Measurements from ENCODE around the gene RPS4Y2. TPM values are rescaled to one million over a fixed set of nuclear protein-coding genes. Genes with fewer than 3 reads are reported as not detected.

Gene RPS4Y2
- total and polyA plus RNA-seq, 2 experiments from 2014 or later = not detected

GRCh38 chrY:20813459-20813858 lies 57.6 kb downstream of the RPS4Y2 start:
- H3K27me3 ChIP-seq = no peaks in the 10 kb centered on the region
- H3K4me1 ChIP-seq (ENCODE audit: insufficient read depth) = no peaks in the 10 kb centered on the region
- H3K4me2 ChIP-seq = no peak overlapping the region
- no peak overlapping the region for H2AFZ ChIP-seq
- no peak overlapping the region for H3K4me3 ChIP-seq
- DNase-seq (ENCODE audit: low spot score) = no peak
- H3K9me3 ChIP-seq (ENCODE audit: low read depth) = no peaks in the 10 kb centered on the region
- TF ChIP-seq EZH2phosphoT487 (IDR thresholded peaks at IDR 0.05; ENCODE audit: low read depth, severe bottlenecking, unreplicated experiment) (no peak), EZH2 (IDR thresholded peaks at IDR 0.05; ENCODE audit: borderline replicate concordance) (no peak), CTCF (IDR thresholded peaks at IDR 0.05; ENCODE audit: poor library complexity) (no peak)
- H4K20me1 ChIP-seq (ENCODE audit: insufficient read depth, poor library complexity, severe bottlenecking) = no peaks in the 10 kb centered on the region
- no peaks in the 10 kb centered on the region for H3K36me3 ChIP-seq (replicated peaks; ENCODE audit: insufficient read depth, low read depth)
- no peaks in the 10 kb centered on the region for H3K79me2 ChIP-seq
- H3K9me2 ChIP-seq (replicated peaks; ENCODE audit: insufficient read depth) = no peaks in the 10 kb centered on the region
- no peak overlapping the region for H3K27ac ChIP-seq
- no CpG with 5 or more reads among the region's 1 CpG for WGBS (ENCODE audit: low lambda C conversion rate, missing lambda C conversion rate)

GRCh38 chrY:20814794-20815193 lies 58.9 kb downstream of the RPS4Y2 start:
- Histone ChIP-seq H3K79me2 (no peaks in the 10 kb centered on the region), H3K4me1 (ENCODE audit: insufficient read depth) (no peaks in the 10 kb centered on the region), H3K4me2 (no peak overlapping the region), H3K27ac (no peak overlapping the region), H2AFZ (no peak overlapping the region), H3K9me2 (replicated peaks; ENCODE audit: insufficient read depth) (no peaks in the 10 kb centered on the region), H4K20me1 (ENCODE audit: insufficient read depth, poor library complexity, severe bottlenecking) (no peaks in the 10 kb centered on the region), H3K36me3 (replicated peaks; ENCODE audit: insufficient read depth, low read depth) (no peaks in the 10 kb centered on the region), H3K4me3 (no peak overlapping the region), H3K27me3 (no peaks in the 10 kb centered on the region), H3K9me3 (ENCODE audit: low read depth) (no peaks in the 10 kb centered on the region)
- no peak for DNase-seq (ENCODE audit: low spot score)
- no peak for TF ChIP-seq EZH2phosphoT487 (IDR thresholded peaks at IDR 0.05; ENCODE audit: low read depth, severe bottlenecking, unreplicated experiment)
- no peak for TF ChIP-seq CTCF (IDR thresholded peaks at IDR 0.05; ENCODE audit: poor library complexity)
- no peak for TF ChIP-seq EZH2 (IDR thresholded peaks at IDR 0.05; ENCODE audit: borderline replicate concordance)
- WGBS (ENCODE audit: low lambda C conversion rate, missing lambda C conversion rate) = no CpG with 5 or more reads among the region's 1 CpG

GRCh38 chrY:20817067-20817466 lies 61.2 kb downstream of the RPS4Y2 start:
- Histone ChIP-seq H3K27me3 (no peaks in the 10 kb centered on the region), H4K20me1 (ENCODE audit: insufficient read depth, poor library complexity, severe bottlenecking) (no peaks in the 10 kb centered on the region), H3K9me2 (replicated peaks; ENCODE audit: insufficient read depth) (no peaks in the 10 kb centered on the region), H3K4me3 (no peak overlapping the region), H3K4me2 (no peak overlapping the region), H3K27ac (no peak overlapping the region), H2AFZ (no peak overlapping the region), H3K79me2 (no peaks in the 10 kb centered on the region), H3K9me3 (ENCODE audit: low read depth) (no peaks in the 10 kb centered on the region), H3K4me1 (ENCODE audit: insufficient read depth) (no peaks in the 10 kb centered on the region), H3K36me3 (replicated peaks; ENCODE audit: insufficient read depth, low read depth) (no peaks in the 10 kb centered on the region)
- no CpG with 5 or more reads among the region's 2 CpGs for WGBS (ENCODE audit: low lambda C conversion rate, missing lambda C conversion rate)
- DNase-seq (ENCODE audit: low spot score) = no peak
- TF ChIP-seq EZH2phosphoT487 (IDR thresholded peaks at IDR 0.05; ENCODE audit: low read depth, severe bottlenecking, unreplicated experiment) (no peak), EZH2 (IDR thresholded peaks at IDR 0.05; ENCODE audit: borderline replicate concordance) (no peak), CTCF (IDR thresholded peaks at IDR 0.05; ENCODE audit: poor library complexity) (no peak)

Other genes starting within 250 kb of the RPS4Y2 start
- not detected in 2 replicates for gene EIF1AY, start 180.3 kb upstream of the RPS4Y2 start, total RNA-seq
- gene EIF1AY, start 180.3 kb upstream of the RPS4Y2 start, polyA plus RNA-seq = not detected in 2 replicates